HEK293 (cell line): ENCODE results near the gene CST1.
"Not testable (repeated sequence)": the region's sequence is repeated elsewhere in the genome, so short reads cannot be mapped to it uniquely, and the experiment has no call there.

Experiments used
- CTCF ChIA-PET: fragments of 350-600 bp; formaldehyde crosslinking; extraction: SDS; loops from one replicate; lab custom pipeline; 2021; ENCODE audit warnings: antibody characterized with exemption; lab: Yijun Ruan, JAX
- POLR2A ChIA-PET: fragments of 300-600 bp; formaldehyde crosslinking; extraction: SDS; loops from one replicate; lab custom pipeline; 2020; ENCODE audit warnings: antibody characterized with exemption, inconsistent platforms; lab: Yijun Ruan, JAX
- H3K27ac ChIP-seq: fragments of 200-500 bp; sonication (Bioruptor generic); 2 replicates; pipeline ENCODE4 v1.5.1; 2014; ENCODE audit warnings: low read depth, low read length, control low read depth, inconsistent platforms; ENCODE audit errors: extremely low read depth
- H3K36me3 ChIP-seq, 2 experiments: fragments of 200-500 bp in 1 of 2; sonication (Bioruptor generic) in 1 of 2; 1 replicate in 1 of 2; 2 replicates in 1 of 2; pipeline ENCODE4 v1.5.1; 2014 to 2017; ENCODE audit warnings: inconsistent platforms in 2 of 2, low read length in 2 of 2; ENCODE audit not compliant: control insufficient read depth in 2 of 2, insufficient read depth in 1 of 2
- H3K4me1 ChIP-seq: fragments of 200-500 bp; sonication (Bioruptor generic); 2 replicates; pipeline ENCODE4 v1.5.1; 2014; ENCODE audit warnings: mild to moderate bottlenecking, low read length, inconsistent platforms; ENCODE audit not compliant: control insufficient read depth, insufficient read depth
- H3K4me3 ChIP-seq: 2 replicates; pipeline ENCODE4 v1.5.1; 2011; ENCODE audit warnings: low read depth, mild to moderate bottlenecking, control low read depth, low read length, moderate library complexity
- H3K9me3 ChIP-seq: fragments of 200-500 bp; sonication (Bioruptor generic); 2 replicates; pipeline ENCODE4 v1.5.1; 2014; ENCODE audit warnings: low read depth, low read length, inconsistent platforms; ENCODE audit not compliant: control insufficient read depth, insufficient read depth
- GLI4 ChIP-seq: fragments of 450-650 bp; formaldehyde crosslinking; IDR thresholded peaks from 2 replicates; pipeline ENCODE4 v1.5.1; 2016; ENCODE audit warnings: missing biosample characterization, missing genetic modification characterization
- GLIS1 ChIP-seq: fragments of 450-650 bp; formaldehyde crosslinking; IDR thresholded peaks from 2 replicates; pipeline ENCODE4 v1.5.1; 2016; ENCODE audit warnings: missing biosample characterization, missing genetic modification characterization
- KLF16 ChIP-seq: fragments of 450-650 bp; formaldehyde crosslinking; IDR thresholded peaks from 2 replicates; pipeline ENCODE4 v1.5.1; 2017; ENCODE audit warnings: missing biosample characterization, missing genetic modification characterization
- MZF1 ChIP-seq: fragments of 450-650 bp; formaldehyde crosslinking; IDR thresholded peaks from 2 replicates; pipeline ENCODE4 v1.5.1; 2017; ENCODE audit warnings: missing biosample characterization, missing genetic modification characterization, borderline replicate concordance
- OSR2 ChIP-seq: fragments of 450-650 bp; formaldehyde crosslinking; IDR thresholded peaks from 2 replicates; pipeline ENCODE4 v1.5.1; 2016; ENCODE audit warnings: missing biosample characterization, missing genetic modification characterization
- ZBTB7A ChIP-seq: fragments of 450-650 bp; formaldehyde crosslinking; IDR thresholded peaks from 2 replicates; pipeline ENCODE4 v1.5.1; 2016; ENCODE audit warnings: low read depth, missing biosample characterization, missing genetic modification characterization
- ZEB2 ChIP-seq: fragments of 450-650 bp; formaldehyde crosslinking; IDR thresholded peaks from 2 replicates; pipeline ENCODE4 v1.5.1; 2016; ENCODE audit warnings: missing biosample characterization, missing genetic modification characterization
- ZIC2 ChIP-seq: fragments of 450-650 bp; formaldehyde crosslinking; IDR thresholded peaks from 2 replicates; pipeline ENCODE4 v1.5.1; 2016; ENCODE audit warnings: missing biosample characterization, missing genetic modification characterization
- ZNF114 ChIP-seq: fragments of 450-650 bp; formaldehyde crosslinking; IDR thresholded peaks from 2 replicates; pipeline ENCODE4 v1.5.0; 2017; ENCODE audit warnings: missing biosample characterization, missing genetic modification characterization
- ZNF274 ChIP-seq, 2 experiments: fragments of 200-500 bp in 1 of 2; fragments of 450-650 bp in 1 of 2; sonication (Bioruptor generic) in 1 of 2; formaldehyde crosslinking in 1 of 2; IDR thresholded peaks; 2 replicates each; pipeline versions ENCODE4 v1.5.1 to v1.6.1; 2014 to 2016; ENCODE audit warnings: borderline replicate concordance in 1 of 2, inconsistent platforms in 1 of 2, low read length in 1 of 2, missing biosample characterization in 1 of 2, missing genetic modification characterization in 1 of 2
- ZNF350 ChIP-seq: fragments of 450-650 bp; formaldehyde crosslinking; IDR thresholded peaks from 2 replicates; pipeline ENCODE4 v1.5.0; 2017; ENCODE audit warnings: missing biosample characterization, mild to moderate bottlenecking, missing genetic modification characterization
- ZNF837 ChIP-seq: fragments of 450-650 bp; formaldehyde crosslinking; IDR thresholded peaks from 2 replicates; pipeline ENCODE4 v1.5.1; 2016; ENCODE audit warnings: missing biosample characterization, missing genetic modification characterization
- ZSCAN16 ChIP-seq: fragments of 450-650 bp; formaldehyde crosslinking; IDR thresholded peaks from 2 replicates; pipeline ENCODE4 v1.5.1; 2016; ENCODE audit warnings: missing biosample characterization, missing genetic modification characterization
- ZSCAN23 ChIP-seq: fragments of 450-650 bp; formaldehyde crosslinking; IDR thresholded peaks from 2 replicates; pipeline ENCODE4 v1.5.1; 2016; ENCODE audit warnings: missing biosample characterization, missing genetic modification characterization
- TF ChIP-seq, protein P1 (sequence below): fragments of 450-650 bp; formaldehyde crosslinking; IDR thresholded peaks from 2 replicates; pipeline ENCODE4 v1.5.1; 2016; ENCODE audit warnings: missing biosample characterization, missing genetic modification characterization
- TF ChIP-seq, protein P2 (sequence below): fragments of 450-650 bp; formaldehyde crosslinking; IDR thresholded peaks from 2 replicates; pipeline ENCODE4 v1.5.1; 2016; ENCODE audit warnings: missing biosample characterization, missing genetic modification characterization
- TF ChIP-seq, protein P3 (sequence below): fragments of 450-650 bp; formaldehyde crosslinking; IDR thresholded peaks from 2 replicates; pipeline ENCODE4 v1.5.1; 2016; ENCODE audit warnings: missing biosample characterization, missing genetic modification characterization, low read depth
- TF ChIP-seq, protein P4 (sequence below): fragments of 450-650 bp; formaldehyde crosslinking; IDR thresholded peaks from 2 replicates; pipeline ENCODE4 v1.5.1; 2016; ENCODE audit warnings: missing biosample characterization, missing genetic modification characterization

The CST1 gene

DNA sequence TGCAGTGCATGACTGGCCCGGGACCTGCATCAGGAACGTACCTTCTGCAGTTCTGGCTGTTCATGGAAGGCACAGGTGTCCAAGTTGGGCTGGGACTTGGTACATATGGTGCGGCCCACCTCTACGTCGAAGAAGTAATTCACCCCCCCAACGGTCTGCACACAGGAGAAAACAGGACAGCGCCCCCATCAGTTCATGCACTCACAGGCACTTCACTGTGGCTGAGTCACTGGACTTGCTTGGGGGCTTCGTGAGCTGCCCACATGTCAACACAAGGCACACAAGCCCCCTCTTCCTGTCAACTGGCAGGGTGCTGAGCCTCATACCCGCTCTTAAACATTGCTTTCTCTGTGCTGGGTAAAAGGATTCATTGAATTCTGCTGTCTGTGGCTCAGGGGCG, 1.8 kb downstream of the CST1 start:
- H3K9me3 ChIP-seq, CTCF ChIA-PET, POLR2A ChIA-PET: not testable (repeated sequence)

DNA sequence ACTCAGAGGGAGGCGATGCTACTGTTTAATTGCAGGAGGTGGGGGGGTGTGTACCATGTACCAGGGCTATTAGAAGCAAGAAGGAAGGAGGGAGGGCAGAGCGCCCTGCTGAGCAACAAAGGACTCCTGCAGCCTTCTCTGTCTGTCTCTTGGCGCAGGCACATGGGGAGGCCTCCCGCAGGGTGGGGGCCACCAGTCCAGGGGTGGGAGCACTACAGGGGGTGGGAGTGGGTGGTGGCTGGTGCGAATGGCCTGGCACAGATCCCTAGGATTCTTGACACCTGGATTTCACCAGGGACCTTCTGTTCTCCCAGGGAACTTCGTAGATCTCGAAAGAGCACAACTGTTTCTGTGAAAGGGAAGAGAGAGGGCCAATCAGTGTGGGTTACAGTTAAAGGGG, 3.2 kb downstream of the CST1 start:
- H3K36me3 ChIP-seq, H3K9me3 ChIP-seq, H3K27ac ChIP-seq, CTCF ChIA-PET, POLR2A ChIA-PET, H3K4me1 ChIP-seq: not testable (repeated sequence)
- TF ChIP-seq GLIS1 (tag by site-specific recombination) (peak; percentile 85), ZIC2 (tag by site-specific recombination) (peak; percentile 61)
- TF ChIP-seq, all 188 proteins: peak for 2; not testable (repeated sequence) for 186
- H3K4me3 ChIP-seq, result not testable (repeated sequence)

More for the DNA sequence above, 1.8 kb downstream of the CST1 start:
- H3K4me3 ChIP-seq, H3K4me1 ChIP-seq, H3K36me3 ChIP-seq, H3K27ac ChIP-seq: not testable (repeated sequence)

DNA sequence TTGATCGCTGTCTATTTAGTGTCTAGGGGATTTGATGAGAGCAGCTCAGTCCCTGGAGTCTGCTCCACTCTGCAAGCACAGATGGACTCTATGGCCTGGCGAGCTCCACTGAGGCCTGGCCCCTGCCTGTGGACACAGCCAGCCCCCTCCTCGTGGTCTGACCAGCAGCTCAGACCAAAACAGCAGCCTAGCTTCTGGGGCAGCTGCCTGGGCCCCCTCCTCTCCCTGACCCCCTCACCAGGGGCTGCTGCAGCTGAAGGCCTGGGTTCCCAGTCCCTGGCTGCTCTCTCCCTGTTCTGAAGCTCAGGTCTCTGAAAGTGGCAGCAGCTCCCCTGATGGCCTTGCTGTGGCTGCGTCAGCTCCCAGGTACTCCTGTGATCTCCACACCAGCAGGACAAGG, 3.6 kb downstream of the CST1 start:
- H3K4me3 ChIP-seq, H3K9me3 ChIP-seq, H3K4me1 ChIP-seq, POLR2A ChIA-PET, CTCF ChIA-PET, H3K36me3 ChIP-seq, H3K27ac ChIP-seq: not testable (repeated sequence)

DNA sequence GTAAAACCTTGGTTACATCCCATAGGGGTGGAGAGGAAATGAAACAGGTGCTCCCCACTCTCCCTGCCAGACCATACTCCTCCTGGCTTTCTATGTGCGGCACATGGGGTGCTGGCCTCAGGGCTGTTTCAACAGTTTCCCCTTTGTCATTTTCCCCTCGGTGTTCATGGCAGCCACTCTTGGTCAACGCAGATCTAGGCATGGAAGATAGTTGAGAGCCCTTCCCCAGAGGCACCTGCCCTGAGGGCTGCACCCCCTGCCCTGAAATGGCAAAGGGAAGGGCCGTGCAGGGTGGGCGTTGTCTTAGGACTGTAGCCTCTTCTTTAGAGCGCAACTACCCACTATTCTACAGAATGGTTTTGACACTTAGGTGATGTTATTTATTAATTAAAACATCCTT, 4.4 kb downstream of the CST1 start:
- POLR2A ChIA-PET, result no interaction called here
- Histone ChIP-seq H3K36me3 (no peaks in the 10 kb centered on the region), H3K4me3 (no peak overlapping the region), H3K27ac (no peak overlapping the region)
- CTCF ChIA-PET, result no interaction called here
- TF ChIP-seq ZSCAN16, result no peak
- no peak for TF ChIP-seq ZNF114 (tag by site-specific recombination)
- TF ChIP-seq MZF1 (tag by site-specific recombination), result no peak
- TF ChIP-seq KLF16 (tag by site-specific recombination), result no peak
- no peak for TF ChIP-seq OSR2 (tag by site-specific recombination)
- TF ChIP-seq, protein P1, sequence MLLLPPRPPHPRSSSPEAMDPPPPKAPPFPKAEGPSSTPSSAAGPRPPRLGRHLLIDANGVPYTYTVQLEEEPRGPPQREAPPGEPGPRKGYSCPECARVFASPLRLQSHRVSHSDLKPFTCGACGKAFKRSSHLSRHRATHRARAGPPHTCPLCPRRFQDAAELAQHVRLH (tag by site-specific recombination), result no peak
- no peak for TF ChIP-seq ZBTB7A (tag by site-specific recombination)
- no peak for TF ChIP-seq ZNF274 (IDR thresholded peaks at IDR 0.05; ENCODE audit: low read length)
- no peak for TF ChIP-seq ZNF274 (tag by site-specific recombination; IDR thresholded peaks at IDR 0.05; ENCODE audit: borderline replicate concordance)
- no peak for TF ChIP-seq ZSCAN23 (tag by site-specific recombination)
- TF ChIP-seq, all 188 proteins: peak for 0
- H3K4me1 ChIP-seq, result no peaks in the 10 kb centered on the region
- no peaks in the 10 kb centered on the region for H3K9me3 ChIP-seq

DNA sequence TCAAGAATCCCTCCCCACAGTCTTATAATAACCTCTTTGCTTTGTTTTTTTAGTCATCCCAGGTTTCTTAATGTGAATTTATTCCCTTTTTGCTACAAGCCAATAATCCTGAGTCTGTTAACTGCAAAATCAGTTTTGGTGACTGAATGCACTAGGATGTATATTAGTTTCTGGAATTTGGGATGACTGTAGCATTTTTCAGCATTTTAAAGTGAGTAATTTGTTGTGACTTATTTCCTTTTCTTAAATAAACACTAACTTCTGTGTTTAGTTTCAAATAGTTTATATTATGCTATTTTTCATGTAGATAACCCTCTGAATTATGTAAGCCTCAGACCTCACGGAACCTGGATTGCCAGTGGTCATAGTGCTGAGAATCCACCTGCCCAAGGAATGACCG, 5.5 kb downstream of the CST1 start:
- Histone ChIP-seq H3K4me1 (no peaks in the 10 kb centered on the region), H3K4me3 (no peak overlapping the region), H3K27ac (no peak overlapping the region), H3K9me3 (no peaks in the 10 kb centered on the region), H3K36me3 (no peaks in the 10 kb centered on the region)
- ChIA-PET CTCF (no interaction called here), POLR2A (no interaction called here)
- TF ChIP-seq ZNF837 (tag by site-specific recombination), result no peak
- TF ChIP-seq KLF16 (tag by site-specific recombination), result no peak
- TF ChIP-seq, protein P2, sequence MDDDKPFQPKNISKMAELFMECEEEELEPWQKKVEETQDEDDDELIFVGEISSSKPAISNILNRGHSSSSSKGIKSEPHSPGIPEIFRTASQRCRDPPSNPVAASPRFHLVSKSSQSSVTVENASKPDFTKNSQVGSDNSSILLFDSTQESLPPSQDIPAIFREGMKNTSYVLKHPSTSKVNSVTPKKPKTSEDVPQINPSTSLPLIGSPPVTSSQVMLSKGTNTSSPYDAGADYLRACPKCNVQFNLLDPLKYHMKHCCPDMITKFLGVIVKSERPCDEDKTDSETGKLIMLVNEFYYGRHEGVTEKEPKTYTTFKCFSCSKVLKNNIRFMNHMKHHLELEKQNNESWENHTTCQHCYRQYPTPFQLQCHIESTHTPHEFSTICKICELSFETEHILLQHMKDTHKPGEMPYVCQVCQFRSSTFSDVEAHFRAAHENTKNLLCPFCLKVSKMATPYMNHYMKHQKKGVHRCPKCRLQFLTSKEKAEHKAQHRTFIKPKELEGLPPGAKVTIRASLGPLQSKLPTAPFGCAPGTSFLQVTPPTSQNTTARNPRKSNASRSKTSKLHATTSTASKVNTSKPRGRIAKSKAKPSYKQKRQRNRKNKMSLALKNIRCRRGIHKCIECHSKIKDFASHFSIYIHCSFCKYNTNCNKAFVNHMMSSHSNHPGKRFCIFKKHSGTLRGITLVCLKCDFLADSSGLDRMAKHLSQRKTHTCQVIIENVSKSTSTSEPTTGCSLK, result no peak
- no peak for TF ChIP-seq ZEB2 (tag by site-specific recombination)
- TF ChIP-seq, protein P3, sequence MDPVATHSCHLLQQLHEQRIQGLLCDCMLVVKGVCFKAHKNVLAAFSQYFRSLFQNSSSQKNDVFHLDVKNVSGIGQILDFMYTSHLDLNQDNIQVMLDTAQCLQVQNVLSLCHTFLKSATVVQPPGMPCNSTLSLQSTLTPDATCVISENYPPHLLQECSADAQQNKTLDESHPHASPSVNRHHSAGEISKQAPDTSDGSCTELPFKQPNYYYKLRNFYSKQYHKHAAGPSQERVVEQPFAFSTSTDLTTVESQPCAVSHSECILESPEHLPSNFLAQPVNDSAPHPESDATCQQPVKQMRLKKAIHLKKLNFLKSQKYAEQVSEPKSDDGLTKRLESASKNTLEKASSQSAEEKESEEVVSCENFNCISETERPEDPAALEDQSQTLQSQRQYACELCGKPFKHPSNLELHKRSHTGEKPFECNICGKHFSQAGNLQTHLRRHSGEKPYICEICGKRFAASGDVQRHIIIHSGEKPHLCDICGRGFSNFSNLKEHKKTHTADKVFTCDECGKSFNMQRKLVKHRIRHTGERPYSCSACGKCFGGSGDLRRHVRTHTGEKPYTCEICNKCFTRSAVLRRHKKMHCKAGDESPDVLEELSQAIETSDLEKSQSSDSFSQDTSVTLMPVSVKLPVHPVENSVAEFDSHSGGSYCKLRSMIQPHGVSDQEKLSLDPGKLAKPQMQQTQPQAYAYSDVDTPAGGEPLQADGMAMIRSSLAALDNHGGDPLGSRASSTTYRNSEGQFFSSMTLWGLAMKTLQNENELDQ (tag by site-specific recombination), result no peak
- no peak for TF ChIP-seq ZNF350 (tag by site-specific recombination)
- no peak for TF ChIP-seq GLI4 (tag by site-specific recombination)
- TF ChIP-seq, protein P4, sequence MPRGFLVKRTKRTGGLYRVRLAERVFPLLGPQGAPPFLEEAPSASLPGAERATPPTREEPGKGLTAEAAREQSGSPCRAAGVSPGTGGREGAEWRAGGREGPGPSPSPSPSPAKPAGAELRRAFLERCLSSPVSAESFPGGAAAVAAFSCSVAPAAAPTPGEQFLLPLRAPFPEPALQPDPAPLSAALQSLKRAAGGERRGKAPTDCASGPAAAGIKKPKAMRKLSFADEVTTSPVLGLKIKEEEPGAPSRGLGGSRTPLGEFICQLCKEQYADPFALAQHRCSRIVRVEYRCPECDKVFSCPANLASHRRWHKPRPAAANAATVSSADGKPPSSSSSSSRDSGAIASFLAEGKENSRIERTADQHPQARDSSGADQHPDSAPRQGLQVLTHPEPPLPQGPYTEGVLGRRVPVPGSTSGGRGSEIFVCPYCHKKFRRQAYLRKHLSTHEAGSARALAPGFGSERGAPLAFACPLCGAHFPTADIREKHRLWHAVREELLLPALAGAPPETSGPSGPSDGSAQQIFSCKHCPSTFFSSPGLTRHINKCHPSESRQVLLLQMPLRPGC (tag by site-specific recombination), result no peak
